NCI-H2081 treated with DMSO at 0.1 percent for 48 hours (cell line): ENCODE data around the gene RPN1.
"Not testable (repeated sequence)": the region's sequence is repeated elsewhere in the genome, so short reads cannot be mapped to it uniquely, and the experiment has no call there.

Experiments
- DNase-seq: peaks from one replicate; lab custom pipeline; 2025; lab: John Stamatoyannopoulos, UW

RPN1 gene

DNA sequence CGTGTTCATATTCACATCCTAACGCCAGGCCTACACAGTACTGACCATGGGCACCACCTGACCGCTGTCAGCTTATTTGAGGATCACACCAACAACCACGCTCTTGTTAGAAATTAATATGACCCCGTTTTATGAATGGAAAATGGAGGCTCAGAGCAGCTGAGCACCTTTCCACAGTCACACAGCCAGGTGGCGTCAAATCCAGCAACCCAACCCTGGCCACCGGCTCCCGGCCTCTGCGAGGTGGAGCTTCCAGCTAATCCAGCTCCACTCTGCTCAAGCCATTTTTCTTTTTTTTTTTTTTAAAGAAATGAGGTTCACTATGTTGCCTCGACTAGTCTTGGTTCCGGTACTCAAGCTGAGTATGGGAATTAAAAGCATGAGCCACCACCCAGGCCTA lies 41.3 kb downstream of the RPN1 start:
- DNase-seq, result no peak

DNA sequence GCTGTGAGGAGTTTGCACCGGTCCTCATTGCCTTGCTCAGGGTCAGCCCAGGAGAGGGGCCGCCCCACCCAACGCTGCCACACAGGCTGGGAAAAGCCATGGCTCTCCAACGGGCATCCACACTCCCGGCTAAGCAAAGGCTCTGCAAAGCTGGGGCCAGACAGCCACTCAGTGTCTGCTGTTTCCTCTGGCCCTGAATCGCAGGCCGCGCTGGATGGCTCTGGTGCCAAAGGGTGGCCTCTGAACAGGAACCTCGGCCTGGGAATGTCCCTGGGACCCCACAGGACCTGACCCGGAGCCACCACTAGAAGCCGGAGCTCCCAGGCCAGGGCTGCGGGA lies 42.9 kb downstream of the RPN1 start:
- no peak for DNase-seq

DNA sequence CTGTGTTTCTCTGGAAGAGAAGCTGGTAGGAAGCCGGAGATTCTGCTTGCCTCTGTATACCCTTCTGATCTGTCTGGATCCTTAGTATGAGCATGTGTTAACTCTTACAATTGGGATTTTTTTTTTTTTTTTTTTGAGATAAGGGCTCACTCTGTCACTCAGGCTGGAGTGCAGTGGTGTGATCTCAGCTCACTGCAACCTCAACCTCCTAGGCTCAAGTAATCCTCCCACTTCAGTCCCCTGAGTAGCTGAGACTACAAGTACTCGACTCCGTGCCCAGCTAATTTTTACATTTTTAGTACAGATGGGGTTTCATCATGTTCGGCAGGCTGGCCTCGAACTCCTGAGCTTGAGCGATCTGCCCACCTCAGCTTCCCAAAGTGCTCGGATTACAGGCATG lies 44.5 kb downstream of the RPN1 start:
- DNase-seq, result no peak

DNA sequence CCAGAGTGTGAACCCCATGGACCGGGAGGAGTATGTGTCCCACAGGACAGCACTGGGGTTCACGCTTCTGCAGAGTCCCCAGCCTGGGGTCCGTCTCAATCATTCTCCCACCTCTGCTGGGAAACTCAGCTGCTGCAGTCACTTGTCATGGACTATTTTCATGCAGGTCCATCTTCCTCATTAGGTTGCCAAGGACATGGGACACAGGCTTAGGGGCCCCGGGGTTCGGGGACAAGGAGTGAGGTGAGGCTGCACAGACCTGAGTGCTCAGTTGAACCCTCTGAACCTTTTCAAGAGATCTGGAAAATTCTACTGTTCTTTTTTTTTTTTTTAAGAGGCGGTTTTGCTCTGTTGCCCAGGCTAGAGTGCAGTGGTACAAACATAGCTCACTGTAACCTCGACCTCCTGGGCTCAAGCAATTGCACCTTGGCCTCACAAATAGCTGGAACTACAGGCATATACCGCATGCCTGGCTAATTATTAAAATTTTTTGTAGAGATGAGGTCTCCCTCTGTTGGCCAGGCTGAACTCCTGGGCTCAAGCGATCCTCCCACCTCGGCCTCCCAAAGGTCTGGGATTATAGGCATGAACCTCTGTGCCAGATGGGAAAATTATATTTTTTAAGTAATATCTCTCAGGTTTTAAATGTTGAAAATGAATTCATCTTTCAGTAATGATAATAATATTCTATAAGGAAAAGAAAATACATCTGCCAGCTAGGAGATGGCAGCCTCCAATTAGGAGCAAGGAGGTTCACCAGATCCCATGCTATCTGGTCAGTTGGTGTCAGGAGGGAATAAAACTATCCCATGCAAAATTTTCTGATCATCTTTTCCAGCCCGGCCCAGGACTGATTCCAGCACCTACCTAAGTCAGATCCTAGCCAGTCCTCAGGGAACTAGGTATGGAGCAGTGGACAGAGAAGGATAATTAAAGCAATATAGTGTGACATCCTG lies 45.2 kb downstream of the RPN1 start:
- DNase-seq, result no peak

DNA sequence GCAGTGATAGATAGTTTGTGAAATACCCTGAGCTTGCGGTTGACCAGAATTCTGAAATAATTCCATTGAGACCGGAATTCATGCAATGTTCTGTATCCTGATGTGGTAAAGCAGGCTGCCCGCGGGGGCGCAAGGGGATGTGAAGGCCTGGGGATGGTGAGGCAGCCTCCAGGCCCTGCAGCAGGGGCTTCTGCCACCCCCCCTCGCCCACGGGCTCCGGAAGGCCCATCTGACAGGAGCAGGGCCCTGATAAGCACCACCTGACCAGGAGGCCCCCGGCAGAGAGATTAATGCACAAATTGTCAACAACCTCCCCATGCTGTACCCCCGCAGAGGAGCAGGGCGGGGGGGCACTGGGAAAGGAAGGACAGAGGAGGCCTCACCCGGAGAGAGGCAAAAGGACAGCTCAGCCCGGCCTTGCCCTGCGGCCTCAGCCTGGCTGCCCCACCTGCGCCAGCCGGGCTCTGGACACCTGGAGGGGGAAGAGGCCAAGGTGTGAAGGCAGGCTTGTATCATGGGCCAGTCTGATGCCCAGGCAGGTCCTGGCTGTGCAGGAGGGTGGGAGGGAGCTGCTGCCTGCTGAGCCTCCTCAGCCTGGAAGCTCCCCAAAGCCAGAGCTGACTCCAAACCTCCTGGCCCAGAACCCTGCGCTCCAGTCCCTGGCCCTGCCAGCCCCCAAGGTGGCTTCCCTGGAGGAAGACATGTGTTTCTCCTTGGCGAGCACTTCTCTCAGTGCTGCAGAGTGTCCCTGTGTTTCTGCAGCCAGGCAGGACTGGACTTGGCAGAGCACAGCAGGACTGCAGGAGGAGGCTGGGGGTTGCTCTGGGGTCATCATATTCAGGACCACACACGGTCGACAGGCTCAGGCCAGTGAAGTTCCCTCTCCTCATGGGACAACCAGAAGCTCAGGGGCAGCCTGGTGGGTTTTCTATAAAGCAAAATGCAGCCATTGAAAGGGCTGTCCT lies 46.5 kb downstream of the RPN1 start:
- DNase-seq, result no peak

DNA sequence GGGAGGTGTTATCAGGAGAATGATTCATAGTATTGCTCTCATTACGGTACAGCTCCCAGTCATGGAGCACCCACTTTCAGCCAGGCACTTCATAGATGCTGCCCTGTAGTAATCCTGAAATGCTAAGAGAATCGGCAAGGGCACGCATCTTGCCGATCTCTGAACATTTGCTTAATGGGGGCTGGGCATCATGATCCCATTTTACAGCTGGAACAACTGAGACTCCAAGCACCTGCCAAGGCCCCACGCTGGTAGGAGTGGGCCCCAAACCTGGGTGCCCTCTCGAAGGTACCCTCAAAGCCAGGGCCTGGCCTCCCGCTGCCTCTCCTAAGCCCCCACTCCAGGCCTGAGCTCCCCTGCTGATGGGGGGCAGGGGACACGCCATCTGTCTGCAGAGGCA lies 47.3 kb downstream of the RPN1 start:
- DNase-seq, result no peak

DNA sequence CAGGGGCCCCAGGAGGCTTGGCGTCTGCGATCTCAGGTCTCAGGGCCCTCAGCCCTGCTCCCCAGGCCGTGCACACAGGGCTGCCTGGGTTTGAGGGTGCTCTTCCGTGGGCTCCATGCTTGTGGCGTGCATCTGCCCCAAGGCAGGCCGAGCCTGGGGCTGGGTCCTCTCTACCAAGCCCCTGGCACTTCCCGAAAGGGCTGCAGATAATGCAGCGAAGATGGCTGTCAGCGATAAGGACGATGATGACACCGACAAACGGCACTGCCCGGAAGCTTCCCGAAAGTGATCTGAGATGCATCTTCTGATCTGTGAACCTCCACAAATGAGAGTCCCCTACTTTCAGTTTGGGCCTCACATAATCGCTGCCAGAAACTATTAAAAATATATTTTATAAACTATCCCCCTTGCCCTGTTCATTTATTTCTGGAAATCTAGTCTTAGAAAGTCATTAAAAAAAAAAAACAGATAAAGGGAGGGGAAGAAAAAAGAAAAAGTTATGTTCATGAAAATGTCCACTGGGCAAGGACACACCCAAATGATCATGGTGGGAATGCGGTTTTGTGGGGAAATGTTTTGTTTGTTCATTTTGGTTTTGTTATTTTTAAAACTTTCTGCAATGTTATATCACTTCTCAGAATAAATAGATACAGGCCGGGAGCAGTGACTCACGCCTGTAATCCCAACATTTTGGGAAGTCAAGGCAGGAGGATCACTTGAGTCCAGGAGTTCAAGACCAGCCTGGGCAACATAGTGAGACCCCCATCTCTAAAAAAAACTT lies 51.5 kb downstream of the RPN1 start:
- DNase-seq, result no peak

DNA sequence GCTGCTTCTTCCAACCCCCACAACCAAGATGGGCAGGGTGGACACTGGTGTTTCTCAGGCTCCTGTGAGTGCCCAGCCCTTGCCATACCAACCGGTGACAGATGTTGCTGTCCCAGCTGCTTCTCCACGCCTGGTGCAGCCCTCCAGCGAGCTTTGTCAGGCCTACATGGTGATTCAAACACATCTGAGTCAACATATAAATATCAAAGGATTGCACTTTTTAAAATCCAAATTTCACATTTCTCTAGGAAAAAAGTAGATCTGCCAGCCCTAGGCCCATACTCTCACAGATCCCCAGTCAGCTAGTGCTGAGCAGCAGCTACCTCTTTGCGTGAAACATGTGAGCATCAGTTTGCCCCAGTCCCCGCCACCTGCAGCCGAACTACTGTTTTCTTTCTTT lies 52.7 kb downstream of the RPN1 start:
- no peak for DNase-seq

DNA sequence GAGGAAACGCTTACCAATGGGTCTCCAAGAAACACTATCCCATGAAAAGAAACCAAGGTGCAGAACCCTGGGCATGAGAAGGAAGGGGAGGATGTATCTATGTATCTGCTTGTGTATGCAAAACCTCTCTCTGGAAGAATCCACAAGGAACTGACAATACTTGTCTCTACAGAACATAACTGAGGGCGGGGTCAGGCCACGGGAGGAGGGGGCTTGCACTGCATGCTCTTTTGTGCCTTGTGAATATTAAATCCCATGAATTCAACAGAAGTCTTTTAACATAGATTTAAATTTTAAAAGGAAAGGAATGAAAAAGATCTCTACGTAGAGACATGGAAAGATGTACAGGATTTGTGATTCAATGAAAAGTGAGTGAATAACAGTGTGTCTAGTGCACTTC lies 57.8 kb downstream of the RPN1 start:
- no peak for DNase-seq

DNA sequence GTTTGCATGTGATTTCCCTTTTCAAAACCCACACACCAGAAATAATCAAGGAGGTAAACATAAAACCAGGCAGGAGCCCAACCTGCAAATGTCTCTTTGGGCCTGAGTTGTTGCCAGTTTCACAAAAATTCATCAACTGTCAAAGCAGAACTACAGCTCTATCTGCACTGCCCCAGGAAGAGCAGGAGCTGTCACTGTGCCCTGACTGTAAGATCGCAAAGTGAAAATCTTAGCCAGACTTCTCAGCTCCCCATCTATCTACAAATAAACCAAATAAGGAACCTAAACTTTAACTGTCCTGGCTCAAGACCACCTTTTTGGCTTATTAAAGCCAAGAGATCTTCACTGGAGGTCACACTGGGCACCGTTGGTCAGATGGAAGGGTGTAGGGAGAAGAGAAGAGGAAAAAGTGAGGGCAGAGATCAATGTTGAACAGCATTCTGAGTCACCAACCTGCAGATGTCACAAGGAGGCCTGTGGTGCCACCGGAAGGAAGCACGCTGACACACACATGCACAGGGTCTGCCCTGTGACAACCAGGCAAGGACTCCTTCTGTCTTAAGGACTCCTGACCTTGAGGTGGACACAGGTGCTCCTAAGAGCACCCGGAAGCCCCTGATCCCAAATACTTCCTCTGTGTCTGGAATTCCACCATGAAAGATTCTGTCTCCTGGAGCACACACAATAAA lies 58.7 kb downstream of the RPN1 start:
- DNase-seq, result no peak

DNA sequence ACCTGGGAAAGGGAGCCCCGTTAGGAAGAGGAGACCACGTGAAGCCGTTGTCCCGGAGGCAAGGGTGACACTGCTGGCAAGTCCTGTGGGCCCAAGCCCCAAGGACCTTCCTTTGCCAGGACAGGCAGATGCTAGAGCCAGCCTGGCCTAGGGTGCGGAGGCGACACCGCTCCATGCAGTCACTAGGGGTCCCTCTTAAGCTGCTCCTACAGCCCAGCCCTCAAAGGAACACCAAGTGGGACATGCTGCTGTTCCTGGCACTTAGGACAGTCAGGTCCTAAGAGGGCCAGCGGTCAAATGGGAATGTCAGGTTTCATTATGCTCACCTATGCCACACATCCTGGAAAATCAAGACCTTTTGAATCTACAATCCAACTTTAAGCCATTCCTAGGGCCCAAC lies 59.7 kb downstream of the RPN1 start:
- DNase-seq, result no peak

DNA sequence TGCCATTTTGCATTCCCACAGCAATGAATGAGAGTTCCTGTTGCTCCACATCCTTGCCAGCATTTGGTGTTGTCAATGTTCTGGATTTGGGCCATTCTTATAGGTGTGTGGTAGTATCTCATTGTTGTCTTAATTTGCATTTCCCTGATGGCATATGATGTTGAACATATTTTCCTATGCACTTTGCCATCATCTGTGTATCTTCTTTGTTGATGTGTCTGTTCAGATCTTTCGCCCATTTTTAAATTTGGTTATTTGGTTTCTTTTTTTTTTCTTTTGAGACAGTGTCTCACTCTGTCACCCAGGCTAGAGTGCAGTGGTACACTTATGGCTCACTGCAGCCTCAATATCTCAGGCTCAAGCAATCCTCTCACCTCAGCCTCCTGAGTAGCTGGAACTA lies 60.6 kb downstream of the RPN1 start:
- DNase-seq, result not testable (repeated sequence)

DNA sequence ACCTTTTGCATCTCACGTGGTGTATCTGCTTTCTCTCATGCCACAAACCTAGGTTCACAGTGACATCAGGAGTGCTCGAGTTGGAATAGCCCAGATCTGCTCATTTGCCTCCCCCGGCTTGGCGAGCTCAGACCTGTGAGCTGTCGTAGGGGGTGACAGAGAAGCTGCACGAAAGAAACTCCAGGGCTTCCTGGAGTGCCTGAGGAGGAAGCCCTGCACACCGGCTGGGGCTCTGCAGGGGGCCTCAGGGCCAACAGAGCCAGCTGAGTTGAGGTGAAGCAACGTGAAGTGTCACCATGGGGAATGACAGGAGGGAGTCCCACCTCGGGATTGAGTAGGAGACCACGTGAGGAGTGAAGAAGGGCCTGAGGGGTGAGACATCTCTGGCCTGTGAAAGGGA lies 62.5 kb downstream of the RPN1 start:
- no peak for DNase-seq

DNA sequence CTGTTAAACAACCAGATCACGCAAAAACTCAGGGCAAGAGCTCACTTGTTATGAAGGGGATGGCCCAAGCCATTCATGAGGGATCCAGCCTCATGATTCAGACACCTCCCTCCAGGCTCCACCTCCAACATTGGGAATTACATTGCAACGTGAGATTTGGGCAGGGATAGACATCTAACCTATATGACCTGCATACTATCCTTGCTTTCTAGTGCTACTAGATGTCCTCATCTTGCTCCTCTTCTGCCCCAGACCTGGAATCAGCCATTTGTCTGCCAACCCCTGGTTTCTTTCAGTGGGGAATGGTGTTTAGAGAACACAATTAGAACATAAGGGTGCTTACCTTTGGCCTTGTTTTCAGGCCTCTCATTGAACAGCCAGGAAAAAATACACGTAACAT lies 63.2 kb downstream of the RPN1 start:
- DNase-seq, result no peak

DNA sequence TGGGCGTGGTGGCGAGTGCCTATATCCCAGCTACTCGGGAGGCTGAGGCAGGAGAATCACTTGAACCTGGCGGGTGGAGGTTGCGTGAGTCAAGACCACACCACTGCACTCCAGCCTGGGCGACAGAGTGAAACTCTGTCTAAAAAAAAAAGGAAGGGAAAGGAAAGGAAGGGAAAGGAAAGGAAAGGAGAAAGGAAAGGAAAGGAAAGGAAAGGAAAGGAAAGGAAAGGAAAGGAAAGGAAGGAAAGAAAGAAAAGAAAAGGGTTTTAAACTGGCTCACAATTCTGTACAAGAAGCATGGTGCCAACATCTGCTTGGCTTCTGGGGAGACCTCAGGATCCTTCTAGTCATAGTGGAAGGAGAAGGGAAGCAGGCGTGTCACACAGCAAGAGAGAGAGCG lies 63.7 kb downstream of the RPN1 start:
- not testable (repeated sequence) for DNase-seq

DNA sequence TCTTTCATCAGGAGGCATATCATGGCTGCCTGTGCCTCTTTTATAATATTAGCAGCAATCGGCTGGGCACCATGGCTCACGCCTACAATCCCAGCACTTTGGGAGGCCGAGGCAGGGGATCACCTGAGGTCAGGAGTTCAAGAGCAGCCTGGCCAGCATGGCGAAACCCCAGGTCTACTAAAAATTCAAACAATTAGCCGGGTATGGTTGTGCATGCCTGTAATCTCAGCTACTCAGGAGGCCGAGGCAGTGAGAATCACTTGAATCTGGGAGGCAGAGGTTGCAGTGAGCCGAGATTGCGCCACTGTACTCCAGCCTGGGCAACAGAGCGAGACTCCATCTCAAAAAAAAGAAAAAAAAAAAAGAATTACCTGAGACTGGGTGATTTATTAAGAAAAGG lies 64.2 kb downstream of the RPN1 start:
- DNase-seq, result not testable (repeated sequence)

DNA sequence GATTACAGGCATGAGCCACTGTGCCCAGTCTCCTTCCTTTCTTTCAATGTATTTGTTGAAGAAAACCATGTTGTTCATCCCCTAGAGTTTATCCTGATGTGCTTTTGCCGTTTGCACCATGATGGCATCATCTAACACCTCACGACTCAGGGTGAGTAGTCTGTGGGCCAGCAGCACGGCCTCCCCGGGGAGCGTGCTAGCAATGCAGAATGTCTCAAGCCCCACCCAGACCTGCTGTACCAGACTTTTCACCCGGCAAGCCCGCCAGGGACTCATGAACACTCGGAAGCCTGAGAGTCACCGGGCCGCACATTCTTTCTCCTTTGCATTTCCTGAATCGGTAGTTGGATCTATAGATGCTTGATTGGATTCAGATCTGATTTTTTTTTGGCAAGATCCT lies 64.6 kb downstream of the RPN1 start:
- no peak for DNase-seq

DNA sequence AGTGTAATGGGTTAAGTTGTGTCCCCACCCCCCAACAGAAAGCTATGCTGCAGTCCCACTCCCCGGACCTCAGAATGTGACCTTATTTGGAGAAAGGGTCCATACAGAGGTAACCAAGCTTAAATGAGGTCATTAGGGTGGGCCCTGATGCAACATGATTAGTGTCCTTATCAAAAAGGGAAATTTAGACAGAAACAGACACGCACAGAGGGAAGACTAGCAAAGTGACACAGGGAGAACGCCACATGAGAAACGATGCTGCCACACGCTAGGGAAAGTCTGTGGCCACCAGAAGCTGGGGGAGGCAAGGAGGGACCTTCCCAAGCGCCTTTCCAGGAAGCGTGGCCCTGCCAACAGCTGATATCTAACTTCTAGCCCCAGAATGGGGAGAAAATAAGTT lies 65.4 kb downstream of the RPN1 start:
- DNase-seq, result no peak

DNA sequence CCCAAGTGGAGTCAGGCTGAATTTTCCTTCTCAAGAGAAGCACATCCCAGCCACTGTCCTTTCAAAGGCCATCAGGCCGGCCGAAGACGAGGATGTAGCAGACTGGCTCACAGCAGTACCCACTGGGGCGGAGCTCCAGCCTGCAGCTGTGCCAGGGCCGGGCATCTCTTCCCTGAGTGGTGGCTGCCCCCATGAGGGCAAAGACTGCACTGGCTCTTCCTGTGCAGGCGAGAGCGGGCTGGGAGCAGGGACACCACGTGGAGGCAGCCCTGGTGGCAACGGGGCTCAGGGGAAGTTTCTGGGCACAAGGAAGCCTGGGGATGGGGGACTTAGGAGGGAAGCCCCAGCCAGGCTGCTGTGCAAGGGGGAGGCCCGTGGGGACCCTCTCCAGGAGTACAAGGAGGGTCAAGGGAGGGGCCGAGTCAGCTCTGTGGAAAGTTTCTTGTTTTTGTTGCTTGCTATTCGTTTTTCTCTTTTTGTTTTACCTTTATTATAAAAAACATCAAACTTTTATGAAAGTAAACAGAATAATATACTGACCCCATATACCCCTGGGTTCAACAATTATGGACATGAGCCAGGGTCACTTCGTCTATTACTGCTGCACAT lies 66.1 kb downstream of the RPN1 start:
- DNase-seq, result peak; percentile 80

DNA sequence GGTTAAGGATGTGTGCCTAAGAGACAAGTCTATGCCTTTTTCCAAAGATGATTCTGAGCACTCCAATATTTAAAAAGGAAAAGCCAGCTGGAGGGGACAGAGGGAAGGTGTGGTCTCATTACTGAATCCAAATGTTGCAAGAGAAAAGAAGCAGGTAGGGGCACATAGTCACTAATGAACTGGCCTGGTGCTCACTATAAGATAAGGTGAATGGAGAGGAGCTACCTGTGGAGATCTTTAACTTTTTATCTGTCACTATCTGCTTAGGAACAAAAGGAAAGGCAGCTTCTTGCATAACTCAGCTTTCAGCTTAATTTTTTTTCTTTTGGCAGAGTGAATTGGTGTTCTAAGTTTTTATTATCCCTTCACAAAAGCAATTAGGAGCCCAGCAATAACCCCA lies 69.1 kb downstream of the RPN1 start:
- DNase-seq, result no peak

DNA sequence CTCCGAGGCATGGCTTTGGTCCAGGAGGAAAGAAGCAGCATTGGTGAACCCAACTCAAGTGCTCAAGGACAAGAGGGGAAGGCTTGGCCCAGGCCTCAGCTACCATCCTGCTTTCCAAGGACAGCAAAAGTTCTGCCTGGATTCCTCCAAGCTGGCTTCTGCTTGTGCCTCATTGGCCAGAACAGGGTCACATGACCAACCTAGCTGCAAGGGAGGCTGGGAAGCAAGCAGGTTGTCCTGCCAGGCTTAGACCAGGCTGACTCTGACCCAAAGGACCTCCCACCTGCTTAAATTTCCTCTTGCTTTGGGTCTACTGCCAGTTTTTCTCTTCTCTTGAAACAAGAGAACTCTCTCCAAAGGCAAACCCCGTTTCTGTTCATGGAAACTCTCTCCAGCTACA lies 70.7 kb downstream of the RPN1 start:
- DNase-seq, result no peak
